Measurements from ENCODE around the gene SOX30.
A peak's percentile ranks its signal among the peaks of the same experiment; 100 is the strongest.

The SOX30 gene

GRCh38 chr5:157659868-157660660, 7.8 kb upstream of the SOX30 start:
- DNase-seq (ENCODE audit: low read depth in 2 of 2) = no peak

DNA sequence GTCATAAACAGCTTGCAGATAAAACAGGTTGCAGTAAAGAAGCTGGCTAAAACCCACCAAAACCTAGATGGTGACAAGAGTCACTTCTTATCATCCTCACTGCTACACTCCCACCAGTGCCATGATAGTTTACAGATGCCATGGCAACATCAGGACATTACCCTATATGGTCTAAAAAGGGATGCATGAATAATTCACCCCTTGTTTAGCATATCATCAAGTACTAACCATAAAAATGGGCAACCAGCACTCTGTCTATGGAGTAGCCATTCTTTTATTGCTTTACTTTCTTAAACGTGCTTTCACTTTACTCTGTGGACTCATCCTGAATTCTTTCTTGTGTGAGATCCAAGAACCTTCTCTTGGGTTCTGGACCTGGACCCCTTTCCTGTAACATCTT, 6.7 kb upstream of the SOX30 start:
- DNase-seq (ENCODE audit: low read depth in 2 of 2) = no peak

- no peak for DNase-seq (ENCODE audit: low read depth in 2 of 2)
Observed at GRCh38 chr5:157657516-157657915, 5.3 kb upstream of the SOX30 start.

DNA sequence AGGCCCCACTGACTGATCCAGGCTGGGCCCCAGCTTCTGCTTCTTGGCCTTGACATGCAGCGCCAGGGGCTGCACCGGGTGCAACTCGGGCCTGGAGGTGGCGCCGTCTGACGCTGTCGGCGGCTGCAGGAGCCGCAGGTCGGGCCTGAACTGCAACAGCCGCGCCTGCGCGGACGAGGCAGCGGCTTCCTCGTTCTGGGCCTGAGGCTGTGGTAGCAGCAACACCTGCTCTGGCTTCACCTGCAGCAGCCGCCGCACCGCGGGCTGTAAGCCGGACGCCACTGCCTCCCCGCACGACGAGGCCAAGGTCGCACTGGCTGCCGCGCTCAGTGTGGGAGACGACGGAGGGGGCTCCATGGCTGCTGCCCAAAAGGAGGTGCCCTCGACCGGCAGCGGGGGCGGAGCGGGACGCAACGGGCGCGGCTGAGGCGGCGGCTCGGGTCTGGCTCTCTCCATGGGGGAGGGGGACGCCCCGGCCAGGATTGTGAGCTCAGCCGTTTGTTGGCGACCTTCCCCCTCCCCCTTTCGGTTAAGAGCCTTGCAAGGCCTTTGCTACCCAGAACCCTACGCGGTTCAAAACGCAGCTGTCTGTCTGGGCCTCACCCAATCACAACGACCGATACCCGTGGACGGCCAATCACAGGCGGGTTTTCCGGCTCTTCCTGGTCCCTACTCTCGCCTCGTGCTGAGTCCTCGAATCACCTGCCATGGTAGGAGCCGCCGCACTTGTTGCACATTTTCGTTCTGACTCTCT, 438 bp downstream of the SOX30 start:
- peak; percentile 58 to 76 for DNase-seq (ENCODE audit: low read depth in 2 of 2)

GRCh38 chr5:157650991-157651611, 1.1 kb downstream of the SOX30 start:
- DNase-seq (ENCODE audit: low read depth in 2 of 2) = no peak

DNA sequence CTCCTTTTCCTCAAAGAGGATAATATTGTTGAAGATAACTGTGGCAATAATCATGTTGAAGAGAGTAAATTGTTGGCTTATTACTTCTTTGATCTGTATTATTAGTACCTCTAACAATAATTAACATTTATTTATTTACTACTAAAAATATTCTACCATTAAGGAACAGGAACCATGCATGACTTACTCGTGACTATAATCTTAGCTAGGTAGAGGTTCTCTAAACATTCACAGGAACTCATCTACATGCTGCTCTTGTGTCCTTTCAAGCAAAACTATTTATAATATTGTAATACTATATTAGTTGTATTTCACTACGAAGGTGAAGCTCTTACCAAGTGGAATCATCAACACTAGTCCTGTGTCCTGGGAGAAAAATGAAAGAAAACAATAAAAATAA, 3.1 kb downstream of the SOX30 start:
- no peak for DNase-seq (ENCODE audit: low read depth in 2 of 2)

- no peak for DNase-seq (ENCODE audit: low read depth in 2 of 2)
Observed at GRCh38 chr5:157648275-157648990, 3.8 kb downstream of the SOX30 start.

DNA sequence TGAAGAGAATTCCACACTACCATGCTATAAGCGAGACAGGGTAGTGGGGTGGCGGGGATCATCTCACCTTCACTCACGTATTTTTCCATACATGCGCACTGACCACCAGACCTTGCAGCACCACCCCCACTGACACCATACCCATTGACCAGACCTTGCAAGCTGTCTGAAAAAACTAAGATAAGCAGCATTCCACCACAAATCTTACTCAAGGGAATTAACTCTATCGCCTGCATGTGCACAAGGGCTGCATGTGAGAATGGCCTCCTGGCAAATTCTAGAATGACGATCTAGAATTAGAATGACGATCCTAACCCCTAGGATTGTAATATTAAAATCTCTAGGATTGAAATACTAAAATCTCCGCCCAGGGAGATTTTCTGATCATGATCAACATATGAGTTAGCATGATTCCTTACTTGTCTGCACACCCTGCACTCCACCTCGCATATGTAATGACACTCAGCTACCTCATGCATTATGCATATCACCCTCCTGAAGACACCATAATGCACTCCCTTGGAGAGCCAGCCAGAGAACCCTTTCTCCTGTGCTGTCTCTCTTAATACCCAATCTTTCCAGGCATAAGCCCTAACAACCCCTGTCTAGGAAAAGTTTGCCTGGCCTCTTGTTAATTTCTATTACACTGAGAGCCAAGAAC, 11.7 kb downstream of the SOX30 start:
- no peak for DNase-seq (ENCODE audit: low read depth in 2 of 2)

- no peak for DNase-seq (ENCODE audit: low read depth in 2 of 2)
Observed at GRCh38 chr5:157630341-157630740, 21.9 kb downstream of the SOX30 start.

- no peak for DNase-seq (ENCODE audit: low read depth in 2 of 2)
Observed at GRCh38 chr5:157626831-157627230, 25.4 kb downstream of the SOX30 start.

- no peak for DNase-seq (ENCODE audit: low read depth in 2 of 2)
Observed at GRCh38 chr5:157624144-157624543, 28.1 kb downstream of the SOX30 start.

DNA sequence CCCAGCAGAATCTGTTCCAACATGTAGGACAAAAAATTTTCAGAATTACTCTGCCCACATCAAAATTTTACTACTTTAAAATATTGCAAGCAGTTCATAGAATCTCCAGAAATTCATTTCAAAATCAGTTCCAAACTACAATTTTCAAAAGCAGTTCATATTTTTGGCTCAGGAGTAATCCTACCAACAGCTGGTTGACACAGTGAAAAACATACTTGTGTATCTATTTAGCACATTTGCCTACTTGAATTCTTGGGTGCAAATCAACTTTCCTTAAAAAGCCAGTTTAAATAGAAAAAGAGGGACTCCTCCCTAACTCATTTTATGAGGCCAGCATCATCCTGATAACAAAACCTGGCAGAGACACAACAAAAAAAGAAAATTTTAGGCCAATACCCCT, 31.5 kb downstream of the SOX30 start:
- no peak for DNase-seq (ENCODE audit: low read depth in 2 of 2)

- no peak for DNase-seq (ENCODE audit: low read depth in 2 of 2)
Observed at GRCh38 chr5:157618191-157618765, 34.0 kb downstream of the SOX30 start.

DNA sequence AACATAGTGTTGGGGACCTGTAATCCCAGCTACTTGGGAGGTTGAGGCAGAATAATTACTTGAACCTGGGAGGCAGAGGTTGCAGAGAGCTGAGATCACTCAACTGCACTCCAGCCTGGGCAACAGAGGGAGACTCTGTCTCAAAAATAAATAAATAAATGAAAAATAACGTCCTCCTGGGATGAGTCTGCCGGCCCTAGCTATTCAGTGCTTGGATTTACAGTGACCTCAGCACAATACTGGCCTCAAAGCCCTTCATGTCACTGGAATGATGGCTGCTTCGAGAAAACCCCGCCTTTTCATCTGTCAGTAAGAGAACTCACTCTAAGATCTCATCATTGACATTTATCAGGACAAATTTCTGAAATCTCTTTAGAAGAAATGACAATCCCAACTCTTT, 35.5 kb downstream of the SOX30 start:
- no peak for DNase-seq (ENCODE audit: low read depth in 2 of 2)

DNA sequence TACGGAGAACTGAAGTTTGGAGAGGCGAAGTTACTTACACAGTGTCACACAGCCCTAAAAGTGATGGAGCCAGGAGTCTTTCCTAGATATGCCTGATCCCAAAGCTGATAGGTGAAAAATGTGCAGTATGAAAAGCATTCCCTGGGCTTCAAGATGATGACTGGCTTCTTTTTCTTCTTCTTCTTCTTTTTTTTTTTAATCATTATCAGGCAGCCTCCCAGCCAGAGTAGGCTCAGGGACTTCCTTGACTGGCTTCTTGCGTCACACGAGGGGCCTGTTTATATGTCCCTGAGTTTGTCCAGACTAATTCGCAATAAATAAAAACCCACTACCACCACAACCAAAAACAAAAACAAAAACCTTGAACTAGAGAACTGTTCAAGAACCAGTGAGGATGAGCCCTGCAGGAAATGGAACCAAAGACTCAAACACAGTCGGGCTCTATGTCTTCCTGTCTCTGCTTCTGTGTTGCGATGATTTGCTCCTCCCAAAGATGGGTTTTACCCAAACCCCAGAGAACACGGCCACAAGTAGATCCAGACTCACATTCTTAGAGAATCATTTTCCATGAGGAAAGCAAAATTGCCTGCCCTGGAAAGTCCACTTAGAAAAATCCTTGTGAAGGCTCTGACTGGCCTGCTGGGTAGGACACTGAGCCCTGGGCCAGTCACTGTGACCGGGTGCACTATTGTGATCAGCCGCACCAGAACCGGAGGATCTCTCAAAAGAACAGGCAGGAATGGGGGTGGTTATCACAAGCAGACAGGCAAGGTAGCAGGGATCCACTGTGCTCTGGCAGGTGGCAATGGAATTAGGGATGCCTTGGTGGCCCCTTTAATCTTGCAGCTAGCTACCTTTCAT, 38.6 kb downstream of the SOX30 start:
- DNase-seq (ENCODE audit: low read depth in 2 of 2) = no peak

DNA sequence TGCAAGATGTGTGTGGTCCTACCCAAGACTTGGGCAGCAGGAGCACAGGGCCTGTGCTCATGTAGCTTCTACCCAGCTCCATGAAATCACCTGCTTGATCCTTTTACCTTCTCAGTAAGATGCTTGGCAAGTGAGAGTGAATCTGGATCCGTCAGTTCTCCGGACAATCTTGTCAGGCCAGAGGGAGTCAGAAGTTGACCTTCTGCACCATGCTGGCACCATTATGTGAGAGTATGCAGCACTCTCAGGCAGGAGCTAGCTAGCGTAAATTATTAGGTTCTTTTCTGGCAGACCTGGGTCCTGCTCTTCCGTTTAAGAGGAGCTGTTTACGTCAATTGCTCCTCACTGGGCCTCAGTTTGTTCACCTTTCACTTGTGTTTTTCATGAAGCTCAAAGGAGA, 39.7 kb downstream of the SOX30 start:
- no peak for DNase-seq (ENCODE audit: low read depth in 2 of 2)

DNA sequence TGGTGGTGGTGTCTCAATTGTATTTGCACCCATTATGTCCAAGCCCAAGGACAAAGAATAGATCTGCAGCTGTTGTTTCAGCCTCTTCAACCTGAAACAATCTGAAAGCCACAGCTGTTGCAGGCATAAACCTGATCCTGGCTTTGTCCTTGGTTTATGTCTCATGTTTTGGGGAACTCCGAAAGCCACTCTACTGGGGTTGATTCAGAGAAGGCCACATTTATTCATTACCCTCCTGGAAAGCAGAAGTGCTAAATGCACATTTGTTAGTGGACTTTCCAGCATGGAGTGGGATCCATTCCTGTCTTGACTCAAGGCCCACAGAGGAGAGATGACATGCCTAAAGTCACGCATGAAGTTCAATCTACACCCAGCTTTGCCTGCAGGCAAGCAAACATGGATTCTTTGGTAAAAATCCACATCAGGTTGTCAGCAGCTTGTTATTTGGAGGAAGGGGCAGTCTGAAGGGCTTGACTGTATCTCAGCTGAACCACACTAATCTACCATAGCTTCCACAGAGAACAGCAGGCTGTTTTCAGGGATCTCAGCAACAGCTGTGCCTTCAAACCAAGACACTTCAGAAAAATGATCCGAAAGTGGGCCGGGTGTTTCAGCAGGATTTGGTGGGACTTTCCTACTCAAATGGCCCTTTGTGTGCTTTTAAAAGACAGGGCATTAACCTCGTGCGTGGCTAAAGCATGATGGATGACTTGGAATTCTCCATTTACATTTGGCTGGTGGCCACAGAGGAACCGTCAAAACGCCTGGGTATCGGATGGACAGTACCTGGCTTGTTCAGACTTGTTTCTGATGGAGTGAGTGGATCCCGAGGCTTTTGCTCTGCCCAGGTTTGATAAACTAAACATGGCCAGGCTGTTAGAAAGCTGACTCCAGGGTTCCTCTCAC, 40.4 kb downstream of the SOX30 start:
- DNase-seq (ENCODE audit: low read depth in 2 of 2) = no peak

DNA sequence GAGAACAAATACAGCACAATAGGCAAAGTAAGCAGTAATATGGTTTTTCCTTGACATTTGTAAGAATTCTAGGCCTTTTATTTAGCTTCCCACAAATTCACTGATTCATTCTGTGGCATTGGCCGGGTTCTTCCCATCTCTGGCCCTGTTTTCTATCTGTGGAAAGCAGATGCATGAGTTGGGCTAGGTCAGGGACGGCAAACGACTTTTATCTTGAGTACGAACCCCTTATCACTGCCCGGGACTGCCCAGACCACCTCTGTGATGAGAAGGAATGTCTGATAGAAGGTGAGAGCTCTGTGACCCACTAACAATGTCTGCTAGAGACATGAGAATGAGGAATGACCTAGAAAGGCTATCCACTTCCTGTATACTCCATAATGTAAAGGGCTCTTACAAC, 41.2 kb downstream of the SOX30 start:
- no peak for DNase-seq (ENCODE audit: low read depth in 2 of 2)

DNA sequence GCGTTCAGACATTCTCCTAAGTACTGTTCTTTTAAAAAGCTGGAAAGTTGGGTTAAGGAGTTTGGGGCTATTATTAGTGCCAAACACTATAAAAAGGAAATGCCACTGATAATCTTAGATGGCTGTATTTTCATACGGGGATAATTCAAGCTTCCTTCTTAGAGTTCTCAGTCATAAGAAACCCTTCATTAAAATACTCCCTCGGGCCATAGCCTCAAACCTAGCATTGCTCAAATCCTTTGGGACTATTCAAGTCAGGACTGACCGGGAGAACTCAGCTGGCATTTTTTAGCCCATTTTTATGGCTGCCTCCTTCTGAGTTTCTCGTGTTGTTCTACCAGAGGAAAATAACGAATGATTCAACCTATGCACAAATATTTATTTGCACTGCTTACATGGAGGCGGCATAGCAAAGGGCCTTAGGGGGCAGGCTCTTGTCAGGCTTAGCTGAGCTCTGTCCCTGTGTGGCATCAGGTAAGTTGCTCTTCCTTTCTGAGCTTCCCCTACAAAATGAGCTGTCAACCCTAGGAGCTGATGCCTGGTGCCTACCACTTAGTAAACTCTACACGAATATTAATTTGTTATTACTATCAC, 43.2 kb downstream of the SOX30 start:
- no peak for DNase-seq (ENCODE audit: low read depth in 2 of 2)
